Type B pancreatic cell (in vitro differentiated cells): Measurements from ENCODE around the gene ABCA10. TPM values are rescaled to one million over a fixed set of nuclear protein-coding genes. Genes with fewer than 3 reads are reported as not detected.

Experiments used
- DNase-seq: peaks from one replicate; pipeline ENCODE4 v3.0.0; 2021; ENCODE audit warnings: mixed read lengths; ENCODE audit not compliant: unreplicated experiment; ENCODE audit errors: extremely low spot score
- H3K27ac Mint-ChIP-seq: 2 replicates; pipeline ENCODE4 v1.8.0; 2021; ENCODE audit warnings: mild to moderate bottlenecking, mixed read lengths
- H3K27me3 Mint-ChIP-seq: 2 replicates; pipeline ENCODE4 v1.8.0; 2021; ENCODE audit warnings: mixed read lengths
- H3K36me3 Mint-ChIP-seq: 2 replicates; pipeline ENCODE4 v1.8.0; 2021; ENCODE audit warnings: mixed read lengths
- H3K4me1 Mint-ChIP-seq: one replicate; pipeline ENCODE4 v1.8.0; 2021; ENCODE audit warnings: mixed read lengths; ENCODE audit not compliant: unreplicated experiment
- H3K4me3 Mint-ChIP-seq: 2 replicates; pipeline ENCODE4 v1.8.0; 2021; ENCODE audit warnings: mild to moderate bottlenecking, mixed read lengths
- H3K9me3 Mint-ChIP-seq: 2 replicates; pipeline ENCODE4 v1.8.0; 2021; ENCODE audit warnings: mixed read lengths
- CTCF ChIP-seq: fragments of 200-600 bp; sonication (generic); conservative IDR thresholded peaks from 2 replicates; pipeline ENCODE4 v1.5.0; 2021; ENCODE audit warnings: antibody characterized with exemption, mild to moderate bottlenecking
- total RNA-seq: library from RNA; stranded (reverse); gene quantifications from 2 replicates; pipeline ENCODE4 v1.2.1, GENCODE V29; 2021; ENCODE audit warnings: low replicate concordance

The ABCA10 gene
- total RNA-seq, 1 donor from 2014 or later = 1.2 TPM

- Mint-ChIP-seq H3K36me3 (no peaks in the 10 kb centered on the region), H3K27me3 (no peaks in the 10 kb centered on the region), H3K27ac (no peak overlapping the region), H3K4me1 (no peaks in the 10 kb centered on the region), H3K4me3 (no peak overlapping the region), H3K9me3 (no peaks in the 10 kb centered on the region)
- TF ChIP-seq CTCF = no peak
- DNase-seq = no peak
These were observed 84.0 kb downstream of the ABCA10 start for GRCh38 chr17:69144331-69145255.

DNA sequence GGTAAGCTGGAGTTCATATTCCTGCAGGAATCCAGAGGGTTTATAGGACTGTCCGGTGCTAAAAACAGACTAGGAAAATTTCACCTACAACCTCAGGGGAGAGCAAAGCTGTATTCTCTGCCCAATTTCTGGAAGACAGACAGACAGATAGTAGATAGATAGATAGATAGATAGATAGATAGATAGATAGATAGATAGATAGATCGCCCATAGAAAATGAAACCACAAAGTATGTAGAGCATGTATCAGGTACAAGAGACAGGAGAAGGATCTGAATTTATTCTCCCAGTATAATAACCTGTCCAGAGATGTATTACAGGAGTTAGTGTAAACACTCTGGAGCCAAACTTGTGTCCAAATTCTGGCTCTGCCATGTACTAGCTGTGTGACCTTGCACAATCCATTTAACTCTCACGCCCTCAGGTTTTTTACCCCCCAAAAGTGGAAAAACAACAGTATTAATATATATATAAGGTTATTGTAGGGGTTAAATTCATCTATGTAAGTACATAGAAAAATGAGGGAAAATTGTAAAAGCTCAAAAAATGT is 84.9 kb downstream of the ABCA10 start:
- TF ChIP-seq CTCF = no peak
- no peak overlapping the region for H3K4me3 Mint-ChIP-seq
- H3K36me3 Mint-ChIP-seq = no peaks in the 10 kb centered on the region
- H3K27ac Mint-ChIP-seq = no peak overlapping the region
- no peaks in the 10 kb centered on the region for H3K9me3 Mint-ChIP-seq
- DNase-seq = no peak
- H3K27me3 Mint-ChIP-seq = no peaks in the 10 kb centered on the region
- H3K4me1 Mint-ChIP-seq = no peaks in the 10 kb centered on the region

GRCh38 chr17:69143151-69143550 is 85.5 kb downstream of the ABCA10 start:
- H3K27ac Mint-ChIP-seq = no peak overlapping the region

GRCh38 chr17:69142175-69142802 is 86.3 kb downstream of the ABCA10 start:
- H3K9me3 Mint-ChIP-seq = no peaks in the 10 kb centered on the region
- TF ChIP-seq CTCF = no peak
- H3K27ac Mint-ChIP-seq = no peak overlapping the region
- H3K36me3 Mint-ChIP-seq = no peaks in the 10 kb centered on the region
- no peak overlapping the region for H3K4me3 Mint-ChIP-seq
- no peak for DNase-seq
- H3K4me1 Mint-ChIP-seq = no peaks in the 10 kb centered on the region
- no peaks in the 10 kb centered on the region for H3K27me3 Mint-ChIP-seq

More at GRCh38 chr17:69143151-69143550, 85.5 kb downstream of the ABCA10 start:
- Mint-ChIP-seq H3K9me3 (no peaks in the 10 kb centered on the region), H3K4me1 (no peaks in the 10 kb centered on the region), H3K27me3 (no peaks in the 10 kb centered on the region), H3K36me3 (no peaks in the 10 kb centered on the region), H3K4me3 (no peak overlapping the region)
- TF ChIP-seq CTCF = no peak
- no peak for DNase-seq

DNA sequence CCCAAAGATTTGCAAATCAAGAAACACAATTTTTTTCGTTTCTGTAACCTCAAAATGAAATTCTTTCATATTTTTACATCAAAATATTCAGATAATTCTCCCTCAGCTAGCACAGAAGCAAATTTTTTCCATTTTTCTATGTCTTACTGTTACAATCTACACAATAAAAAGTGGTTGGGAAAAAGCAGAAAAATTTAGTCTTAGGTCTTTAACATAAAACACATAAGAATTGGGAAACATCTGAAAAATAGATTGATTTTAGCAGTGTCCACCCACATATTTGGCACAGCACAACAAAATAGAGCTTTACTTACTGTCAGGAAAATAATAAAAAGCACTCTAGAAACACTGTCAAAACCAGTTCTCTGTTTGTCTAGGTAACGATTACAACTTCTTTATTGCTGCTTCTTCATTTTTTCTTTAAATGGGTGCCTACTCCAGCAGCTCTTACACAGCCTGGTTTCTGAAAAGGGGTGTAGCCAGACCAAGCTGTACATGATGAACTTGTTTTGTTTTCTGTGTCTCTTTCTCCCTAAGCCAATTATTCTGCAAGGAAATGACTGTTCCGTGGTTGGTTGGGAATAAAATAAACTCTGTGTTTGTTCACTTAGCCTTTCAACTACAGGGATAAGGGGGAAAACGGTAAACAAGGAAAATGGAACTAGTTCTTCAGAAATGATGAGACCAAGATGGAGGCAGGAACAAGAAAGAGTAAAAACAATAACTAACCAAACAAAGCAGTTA is 87.0 kb downstream of the ABCA10 start, which contains the start of gene ABCA6:
TSS of gene ABCA6 (minus strand) at position 465 of the 744 bp plus-strand sequence. CDS start 1,192 bp downstream, outside the sequence.
- H3K9me3 Mint-ChIP-seq = no peaks in the 10 kb centered on the region

More for the DNA sequence above, 87.0 kb downstream of the ABCA10 start, which contains the start of gene ABCA6:
- no peak for DNase-seq
- H3K27me3 Mint-ChIP-seq = no peaks in the 10 kb centered on the region
- H3K4me3 Mint-ChIP-seq = no peak within 1 kb of the TSS
- H3K36me3 Mint-ChIP-seq = no peaks in the 10 kb centered on the region
- no peak for TF ChIP-seq CTCF
- no peak within 1 kb of the TSS for H3K27ac Mint-ChIP-seq
- H3K4me1 Mint-ChIP-seq = no peaks in the 10 kb centered on the region
